ENCODE data around the gene HIGD1C.

HIGD1C gene

DNA sequence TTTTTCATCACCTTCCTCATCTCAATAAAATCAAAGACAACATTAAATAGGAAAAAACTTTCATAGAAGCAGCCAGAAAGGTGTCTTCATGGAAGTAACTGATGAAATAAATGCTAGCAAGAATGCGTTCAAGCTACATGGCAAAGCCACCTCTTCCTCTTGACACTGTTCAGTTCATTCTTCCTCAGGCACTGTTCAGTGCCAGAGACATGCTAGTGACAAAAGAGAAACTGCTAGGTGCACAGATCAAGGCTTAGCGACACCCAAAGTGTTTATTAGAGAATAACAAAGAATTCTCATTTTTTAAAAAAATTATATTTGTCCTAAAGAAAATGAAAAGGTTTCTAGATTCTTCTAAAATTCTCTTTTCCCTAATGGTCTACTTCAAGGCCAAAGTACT lies 66.6 kb downstream of the HIGD1C start:
- no peak for DNase-seq (ENCODE audit: low spot score)

DNA sequence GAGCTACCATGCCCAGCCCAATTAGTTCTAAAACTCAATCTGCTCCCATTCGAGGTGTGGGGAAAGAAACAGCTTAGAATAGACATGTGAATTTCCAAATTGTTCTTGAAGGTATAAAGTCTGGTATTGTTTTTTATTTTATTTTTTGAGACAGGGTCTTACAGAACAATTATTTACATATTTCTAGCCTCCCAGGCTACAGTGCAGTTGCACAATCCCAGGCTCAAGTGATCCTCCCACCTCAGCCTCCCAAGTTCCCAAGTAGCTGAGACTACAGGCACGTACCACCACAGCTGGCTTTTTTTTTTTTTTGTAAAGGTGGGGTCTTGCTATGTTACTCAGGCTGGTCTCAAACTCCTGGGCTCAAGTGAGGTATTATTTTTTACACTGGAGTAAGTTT lies 67.6 kb downstream of the HIGD1C start:
- DNase-seq (ENCODE audit: low spot score) = no peak
